Breast epithelium (tissue), 3 donors: ENCODE results near the gene SMIM28.

ENCODE experiments used
- POLR2A ChIP-seq: fragments of 450-650 bp; IDR thresholded peaks from one replicate; pipeline ENCODE4 v1.6.1; 2016; ENCODE audit warnings: antibody characterized with exemption, mild to moderate bottlenecking, moderate library complexity
- TF ChIP-seq, protein P1 (sequence below), 3 donors: fragments of 450-650 bp; IDR thresholded peaks; one replicate each; pipeline ENCODE4 v1.5.1; 2016 to 2017; ENCODE audit warnings: antibody characterized with exemption in 3 of 3, mild to moderate bottlenecking in 3 of 3, moderate library complexity in 3 of 3

- TF ChIP-seq, protein P1, sequence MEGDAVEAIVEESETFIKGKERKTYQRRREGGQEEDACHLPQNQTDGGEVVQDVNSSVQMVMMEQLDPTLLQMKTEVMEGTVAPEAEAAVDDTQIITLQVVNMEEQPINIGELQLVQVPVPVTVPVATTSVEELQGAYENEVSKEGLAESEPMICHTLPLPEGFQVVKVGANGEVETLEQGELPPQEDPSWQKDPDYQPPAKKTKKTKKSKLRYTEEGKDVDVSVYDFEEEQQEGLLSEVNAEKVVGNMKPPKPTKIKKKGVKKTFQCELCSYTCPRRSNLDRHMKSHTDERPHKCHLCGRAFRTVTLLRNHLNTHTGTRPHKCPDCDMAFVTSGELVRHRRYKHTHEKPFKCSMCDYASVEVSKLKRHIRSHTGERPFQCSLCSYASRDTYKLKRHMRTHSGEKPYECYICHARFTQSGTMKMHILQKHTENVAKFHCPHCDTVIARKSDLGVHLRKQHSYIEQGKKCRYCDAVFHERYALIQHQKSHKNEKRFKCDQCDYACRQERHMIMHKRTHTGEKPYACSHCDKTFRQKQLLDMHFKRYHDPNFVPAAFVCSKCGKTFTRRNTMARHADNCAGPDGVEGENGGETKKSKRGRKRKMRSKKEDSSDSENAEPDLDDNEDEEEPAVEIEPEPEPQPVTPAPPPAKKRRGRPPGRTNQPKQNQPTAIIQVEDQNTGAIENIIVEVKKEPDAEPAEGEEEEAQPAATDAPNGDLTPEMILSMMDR (IDR thresholded peaks at IDR 0.05) = no peak
- no peak for TF ChIP-seq POLR2A
Measured at GRCh38 chr6:138371720-138372119, 6.0 kb upstream of the SMIM28 start.
